Neural progenitor cell (in vitro differentiated cells): ENCODE results near the gene APH1B. TPM values are rescaled to one million over a fixed set of nuclear protein-coding genes. Genes with fewer than 3 reads are reported as not detected.

Experiments
- DNase-seq: peaks from one replicate; pipeline ENCODE4 v3.0.0-alpha.2; 2016; ENCODE audit warnings: low spot score
- H2AFZ ChIP-seq: fragments of 200-600 bp; sonication (generic); replicated peaks from 2 replicates; pipeline ENCODE4 v1.6.1; 2016; ENCODE audit warnings: antibody characterized with exemption
- H3F3A ChIP-seq: fragments of 200-600 bp; sonication (generic); 2 replicates; pipeline ENCODE4 v1.6.1; 2016; ENCODE audit warnings: antibody characterized with exemption, low read depth
- H3K27ac ChIP-seq: fragments of 200-600 bp; sonication (generic); 2 replicates; pipeline ENCODE4 v1.5.1; 2016; ENCODE audit warnings: mild to moderate bottlenecking
- H3K27me3 ChIP-seq: fragments of 200-600 bp; sonication (generic); 2 replicates; pipeline ENCODE4 v1.6.1; 2016; ENCODE audit warnings: mild to moderate bottlenecking, moderate library complexity
- H3K36me3 ChIP-seq: fragments of 200-600 bp; sonication (generic); 2 replicates; pipeline ENCODE4 v1.5.1; 2016
- H3K4me1 ChIP-seq: fragments of 200-600 bp; sonication (generic); 2 replicates; pipeline ENCODE4 v1.6.1; 2016; ENCODE audit warnings: mixed run types
- H3K4me2 ChIP-seq: fragments of 200-600 bp; sonication (generic); 2 replicates; pipeline ENCODE4 v1.6.1; 2016
- H3K4me3 ChIP-seq: fragments of 200-600 bp; sonication (generic); 2 replicates; pipeline ENCODE4 v1.5.1; 2016
- H3K79me2 ChIP-seq: fragments of 200-600 bp; sonication (generic); 2 replicates; pipeline ENCODE4 v1.6.1; 2016; ENCODE audit warnings: low read depth
- H3K9ac ChIP-seq: fragments of 200-600 bp; sonication (generic); 2 replicates; pipeline ENCODE4 v1.6.1; 2016
- H3K9me3 ChIP-seq: fragments of 200-600 bp; sonication (generic); 2 replicates; pipeline ENCODE4 v1.5.1; 2016; ENCODE audit warnings: low read depth
- H4K20me1 ChIP-seq: fragments of 200-600 bp; sonication (generic); 2 replicates; pipeline ENCODE4 v1.6.1; 2016; ENCODE audit warnings: low read depth
- H3K27ac Mint-ChIP-seq: 3 replicates; pipeline ENCODE4 v1.8.0; 2021; ENCODE audit warnings: mixed read lengths
- H3K27me3 Mint-ChIP-seq: 2 replicates; pipeline ENCODE4 v1.8.0; 2022; ENCODE audit warnings: low read depth, mild to moderate bottlenecking, inconsistent platforms, moderate library complexity, mixed read lengths; ENCODE audit not compliant: insufficient read depth
- H3K36me3 Mint-ChIP-seq: 3 replicates; pipeline ENCODE4 v1.8.0; 2021; ENCODE audit warnings: mixed read lengths
- H3K4me1 Mint-ChIP-seq: 3 replicates; pipeline ENCODE4 v1.8.0; 2021; ENCODE audit warnings: mixed read lengths
- H3K4me3 Mint-ChIP-seq: 3 replicates; pipeline ENCODE4 v1.8.0; 2021; ENCODE audit warnings: mild to moderate bottlenecking, moderate library complexity, mixed read lengths
- H3K9me3 Mint-ChIP-seq: 3 replicates; pipeline ENCODE4 v1.8.0; 2020; ENCODE audit warnings: mixed read lengths
- CTCF ChIP-seq: fragments of 200-600 bp; sonication (generic); IDR thresholded peaks from 2 replicates; pipeline ENCODE4 v1.5.1; 2017; ENCODE audit warnings: antibody characterized with exemption, mild to moderate bottlenecking
- EZH2 ChIP-seq: fragments of 200-600 bp; sonication (generic); IDR thresholded peaks from 2 replicates; pipeline ENCODE4 v1.6.1; 2017; ENCODE audit warnings: antibody characterized with exemption, mild to moderate bottlenecking, moderate library complexity
- EZH2phosphoT487 ChIP-seq: fragments of 200-600 bp; sonication (generic); IDR thresholded peaks from 2 replicates; pipeline ENCODE4 v1.6.1; 2017; ENCODE audit warnings: antibody characterized with exemption
- total RNA-seq: library from RNA; depleted of rRNA; stranded (reverse); fragments of >200 nt; gene quantifications from 2 replicates; pipeline ENCODE4 v1.2.3, GENCODE V29; 2015; ENCODE audit warnings: low replicate concordance

The APH1B gene
- total RNA-seq, 1 donor from 2014 or later = 4.0 TPM

GRCh38 chr15:63231706-63232105 is 45.7 kb upstream of the APH1B start:
- no peak overlapping the region for H3K4me3 ChIP-seq
- Mint-ChIP-seq H3K36me3 (peaks cover 10% of the 10 kb centered on the region), H3K4me1 (peaks cover 33% of the 10 kb centered on the region), H3K27ac (no peak overlapping the region), H3K4me3 (no peak overlapping the region), H3K27me3 (no peaks in the 10 kb centered on the region), H3K9me3 (peaks cover under 1% of the 10 kb centered on the region)
- peaks cover 23% of the 10 kb centered on the region for H4K20me1 ChIP-seq
- no peak for TF ChIP-seq EZH2
- TF ChIP-seq EZH2phosphoT487 = no peak
- TF ChIP-seq CTCF = no peak
- peak overlapping the region; percentile 40 for H3K4me2 ChIP-seq
- no peak overlapping the region for H2AFZ ChIP-seq
- peaks cover 19% of the 10 kb centered on the region for H3K4me1 ChIP-seq
- no peak for DNase-seq
- peaks cover 15% of the 10 kb centered on the region for H3F3A ChIP-seq
- H3K27me3 ChIP-seq = no peaks in the 10 kb centered on the region
- no peaks in the 10 kb centered on the region for H3K36me3 ChIP-seq
- H3K9me3 ChIP-seq = no peaks in the 10 kb centered on the region
- no peak overlapping the region for H3K9ac ChIP-seq
- H3K27ac ChIP-seq = no peak overlapping the region
- H3K79me2 ChIP-seq = peaks cover 54% of the 10 kb centered on the region

GRCh38 chr15:63232405-63232804 is 45.0 kb upstream of the APH1B start:
- Mint-ChIP-seq H3K36me3 (peaks cover 16% of the 10 kb centered on the region), H3K4me3 (no peak overlapping the region), H3K27me3 (no peaks in the 10 kb centered on the region), H3K4me1 (peaks cover 29% of the 10 kb centered on the region), H3K9me3 (peaks cover 6% of the 10 kb centered on the region), H3K27ac (no peak overlapping the region)
- Histone ChIP-seq H4K20me1 (peaks cover 23% of the 10 kb centered on the region), H3K27ac (no peak overlapping the region), H3K36me3 (no peaks in the 10 kb centered on the region), H3K79me2 (peaks cover 61% of the 10 kb centered on the region), H3K4me3 (no peak overlapping the region), H3K27me3 (no peaks in the 10 kb centered on the region), H3K9ac (no peak overlapping the region), H3F3A (peaks cover 15% of the 10 kb centered on the region), H2AFZ (no peak overlapping the region), H3K9me3 (no peaks in the 10 kb centered on the region), H3K4me1 (peaks cover 16% of the 10 kb centered on the region), H3K4me2 (no peak overlapping the region)
- DNase-seq = no peak
- TF ChIP-seq EZH2phosphoT487 (no peak), EZH2 (no peak), CTCF (no peak)

- no peaks in the 10 kb centered on the region for H3K27me3 ChIP-seq
- no peak for TF ChIP-seq EZH2
- TF ChIP-seq EZH2phosphoT487 = no peak
- TF ChIP-seq CTCF = no peak
- H3K4me3 ChIP-seq = no peak overlapping the region
- peaks cover 23% of the 10 kb centered on the region for H4K20me1 ChIP-seq
- Mint-ChIP-seq H3K9me3 (peaks cover 9% of the 10 kb centered on the region), H3K4me1 (peaks cover 25% of the 10 kb centered on the region), H3K27ac (no peak overlapping the region), H3K36me3 (peaks cover 16% of the 10 kb centered on the region), H3K4me3 (no peak overlapping the region), H3K27me3 (no peaks in the 10 kb centered on the region)
- no peak for DNase-seq
- H3K4me1 ChIP-seq = peaks cover 14% of the 10 kb centered on the region
- H3F3A ChIP-seq = peaks cover 15% of the 10 kb centered on the region
- no peak overlapping the region for H2AFZ ChIP-seq
- no peaks in the 10 kb centered on the region for H3K36me3 ChIP-seq
- H3K4me2 ChIP-seq = no peak overlapping the region
- H3K27ac ChIP-seq = no peak overlapping the region
- no peak overlapping the region for H3K9ac ChIP-seq
- peaks cover 64% of the 10 kb centered on the region for H3K79me2 ChIP-seq
- H3K9me3 ChIP-seq = no peaks in the 10 kb centered on the region
Observed at GRCh38 chr15:63232943-63233342, 44.5 kb upstream of the APH1B start.
